ENCODE data around the gene SIVA1.

Gene SIVA1

GRCh38 chr14:104734051-104734587 lies 18.8 kb upstream of the SIVA1 start:
- H3K27ac ChIP-seq, result no peak overlapping the region
- no peak for TF ChIP-seq CTCF (conservative IDR thresholded peaks at IDR 0.05)

- no peak for TF ChIP-seq CTCF (conservative IDR thresholded peaks at IDR 0.05)
- H3K27ac ChIP-seq, result no peak overlapping the region
Observed at GRCh38 chr14:104734601-104734990, 18.4 kb upstream of the SIVA1 start.

DNA sequence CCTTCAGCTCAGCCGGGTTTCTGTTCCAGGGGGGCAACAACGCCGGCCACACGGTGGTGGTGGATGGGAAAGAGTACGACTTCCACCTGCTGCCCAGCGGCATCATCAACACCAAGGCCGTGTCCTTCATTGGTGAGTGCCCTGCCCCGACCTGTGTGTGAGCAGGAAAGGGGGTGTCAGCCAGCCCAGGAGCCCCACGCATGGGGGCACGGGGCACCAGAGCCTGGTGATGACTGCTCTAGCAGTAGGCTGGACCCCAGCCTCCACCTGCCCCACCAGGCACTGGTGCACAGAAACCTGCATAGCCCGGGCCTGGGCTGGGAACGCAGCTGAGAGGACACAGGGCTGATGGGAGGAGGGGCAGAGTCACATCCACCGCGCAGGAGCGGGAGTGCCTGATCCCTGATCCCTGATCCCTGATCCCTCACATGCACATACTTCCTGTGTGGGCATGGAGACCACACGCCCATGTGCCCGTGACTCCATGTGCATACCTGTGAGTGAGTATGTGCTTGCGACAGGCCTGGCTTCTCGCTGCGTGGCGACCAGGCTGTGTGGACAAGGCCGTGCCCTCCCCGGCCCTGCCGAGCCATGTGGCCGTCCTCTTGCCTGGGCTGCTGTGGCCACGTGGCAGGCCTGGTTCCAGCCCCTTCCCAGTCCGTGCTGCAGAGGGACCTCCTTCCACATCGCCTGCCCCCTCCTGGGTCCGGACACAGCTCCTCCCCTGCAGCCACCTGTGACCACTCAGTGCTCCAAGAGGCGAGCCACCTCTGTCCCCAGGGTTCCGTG lies 17.8 kb upstream of the SIVA1 start:
- no peak overlapping the region for H3K27ac ChIP-seq
- no peak for TF ChIP-seq CTCF (conservative IDR thresholded peaks at IDR 0.05)

GRCh38 chr14:104735830-104736642 lies 16.9 kb upstream of the SIVA1 start:
- no peak overlapping the region for H3K27ac ChIP-seq
- no peak for TF ChIP-seq CTCF (conservative IDR thresholded peaks at IDR 0.05)

GRCh38 chr14:104738375-104739019 lies 14.4 kb upstream of the SIVA1 start:
- no peak overlapping the region for H3K27ac ChIP-seq
- no peak for TF ChIP-seq CTCF (conservative IDR thresholded peaks at IDR 0.05)

DNA sequence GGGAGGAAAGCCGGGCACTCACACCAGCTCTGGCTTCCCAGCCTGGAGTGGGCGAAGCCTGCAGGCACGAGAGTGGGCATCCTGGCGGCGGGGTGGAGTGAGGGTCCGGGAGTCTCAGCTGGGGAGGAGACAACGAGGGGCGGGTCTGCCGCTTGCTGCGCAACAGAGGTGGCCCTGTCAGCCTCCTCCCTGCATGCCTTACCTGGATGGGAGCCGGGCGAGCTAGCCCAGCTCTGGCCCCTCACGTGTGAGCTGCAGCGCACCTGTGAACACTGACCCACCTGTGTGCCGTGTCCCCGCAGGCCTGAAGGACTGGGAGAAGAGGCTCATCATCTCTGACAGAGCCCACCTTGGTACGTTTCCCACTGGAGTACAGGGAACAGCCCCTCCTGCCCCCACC lies 13.9 kb upstream of the SIVA1 start:
- TF ChIP-seq CTCF (conservative IDR thresholded peaks at IDR 0.05), result no peak

More for the DNA sequence above, 13.9 kb upstream of the SIVA1 start:
- no peak overlapping the region for H3K27ac ChIP-seq
